ENCODE data around the gene SLC12A5.
"Not testable (repeated sequence)": the region's sequence is repeated elsewhere in the genome, so short reads cannot be mapped to it uniquely, and the experiment has no call there.

The SLC12A5 gene

GRCh38 chr20:46081074-46081473 lies 52.1 kb downstream of the SLC12A5 start:
- no peak for DNase-seq (ENCODE audit: low read depth in 2 of 2)

- no peak for DNase-seq (ENCODE audit: low read depth in 2 of 2)
Measured at GRCh38 chr20:46083101-46083500, 54.1 kb downstream of the SLC12A5 start.

- no peak for DNase-seq (ENCODE audit: low read depth in 2 of 2)
Measured at GRCh38 chr20:46083531-46084061, 54.6 kb downstream of the SLC12A5 start.

- DNase-seq (ENCODE audit: low read depth in 2 of 2), result no peak
Measured at GRCh38 chr20:46084805-46085178, 55.8 kb downstream of the SLC12A5 start.

GRCh38 chr20:46085179-46085851 lies 56.3 kb downstream of the SLC12A5 start:
- no peak for DNase-seq (ENCODE audit: low read depth in 2 of 2)

- no peak for DNase-seq (ENCODE audit: low read depth in 2 of 2)
Measured at GRCh38 chr20:46087161-46087560, 58.1 kb downstream of the SLC12A5 start.

GRCh38 chr20:46088409-46089166 lies 59.6 kb downstream of the SLC12A5 start:
- no peak for DNase-seq (ENCODE audit: low read depth in 2 of 2)

- no peak for DNase-seq (ENCODE audit: low read depth in 2 of 2)
Measured at GRCh38 chr20:46089167-46089416, 60.1 kb downstream of the SLC12A5 start.

GRCh38 chr20:46089417-46090388 lies 60.7 kb downstream of the SLC12A5 start, which contains the start of gene NCOA5:
Gene NCOA5, minus strand, starts transcription at chr20:46089962. Its CDS starts 10,538 bp downstream, at chr20:46079424.
- peak; percentile 89 to 90 for DNase-seq (ENCODE audit: low read depth in 2 of 2)

- not testable (repeated sequence) for DNase-seq (ENCODE audit: low read depth in 2 of 2)
Measured at GRCh38 chr20:46091622-46092535, 62.9 kb downstream of the SLC12A5 start.

GRCh38 chr20:46093531-46093930 lies 64.5 kb downstream of the SLC12A5 start:
- no peak for DNase-seq (ENCODE audit: low read depth in 2 of 2)

- no peak for DNase-seq (ENCODE audit: low read depth in 2 of 2)
Measured at GRCh38 chr20:46099491-46100287, 70.7 kb downstream of the SLC12A5 start.

GRCh38 chr20:46100444-46100843 lies 71.4 kb downstream of the SLC12A5 start:
- not testable (repeated sequence) for DNase-seq (ENCODE audit: low read depth in 2 of 2)

GRCh38 chr20:46100988-46101387 lies 72.0 kb downstream of the SLC12A5 start:
- DNase-seq (ENCODE audit: low read depth in 2 of 2), result no peak

GRCh38 chr20:46101957-46102356 lies 72.9 kb downstream of the SLC12A5 start:
- DNase-seq (ENCODE audit: low read depth in 2 of 2), result no peak

GRCh38 chr20:46102940-46103339 lies 73.9 kb downstream of the SLC12A5 start:
- no peak for DNase-seq (ENCODE audit: low read depth in 2 of 2)

- DNase-seq (ENCODE audit: low read depth in 2 of 2), result no peak
Measured at GRCh38 chr20:46104262-46104661, 75.2 kb downstream of the SLC12A5 start.

- DNase-seq (ENCODE audit: low read depth in 2 of 2), result no peak
Measured at GRCh38 chr20:46107061-46107460, 78.0 kb downstream of the SLC12A5 start.

GRCh38 chr20:46108435-46108841 lies 79.4 kb downstream of the SLC12A5 start:
- no peak for DNase-seq (ENCODE audit: low read depth in 2 of 2)

GRCh38 chr20:46108976-46109375 lies 80.0 kb downstream of the SLC12A5 start:
- no peak for DNase-seq (ENCODE audit: low read depth in 2 of 2)
